SH-SY5Y (cell line): ENCODE data around the gene MYBL2.

ENCODE experiments used
- GATA2 ChIP-seq: IDR thresholded peaks from 2 replicates; pipeline ENCODE4 v1.6.1; 2011; ENCODE audit warnings: mild to moderate bottlenecking, low read depth, low read length
- GATA3 ChIP-seq: IDR thresholded peaks from 2 replicates; pipeline ENCODE4 v1.6.1; 2011; ENCODE audit warnings: low read depth, mild to moderate bottlenecking, low read length, moderate library complexity

The MYBL2 gene

DNA sequence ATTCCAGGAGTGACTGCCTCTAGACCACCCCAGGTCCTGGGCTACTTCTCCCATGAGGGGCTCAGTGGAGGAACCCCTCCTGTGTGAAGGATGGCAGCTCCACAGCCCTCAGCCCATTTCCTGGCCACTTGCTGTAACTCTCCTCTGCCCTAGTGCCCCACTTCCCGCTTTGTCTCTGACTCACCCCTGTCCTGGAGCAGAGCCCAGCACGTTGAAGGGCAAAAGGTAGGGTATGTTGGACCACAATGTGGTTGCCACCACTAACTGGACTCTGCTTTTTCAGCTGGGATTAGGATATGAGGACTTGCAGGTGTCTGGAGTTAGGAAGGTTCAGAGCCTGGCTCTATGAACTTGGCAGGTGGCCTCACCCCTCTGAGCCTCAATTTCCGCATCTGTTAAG lies 2.4 kb downstream of the MYBL2 start:
- TF ChIP-seq GATA2 (no peak), GATA3 (no peak)

GRCh38 chr20:43670423-43670822 lies 3.5 kb downstream of the MYBL2 start:
- TF ChIP-seq GATA3 (no peak), GATA2 (no peak)

- TF ChIP-seq GATA2 (no peak), GATA3 (no peak)
Measured at GRCh38 chr20:43676368-43676767, 9.5 kb downstream of the MYBL2 start.

DNA sequence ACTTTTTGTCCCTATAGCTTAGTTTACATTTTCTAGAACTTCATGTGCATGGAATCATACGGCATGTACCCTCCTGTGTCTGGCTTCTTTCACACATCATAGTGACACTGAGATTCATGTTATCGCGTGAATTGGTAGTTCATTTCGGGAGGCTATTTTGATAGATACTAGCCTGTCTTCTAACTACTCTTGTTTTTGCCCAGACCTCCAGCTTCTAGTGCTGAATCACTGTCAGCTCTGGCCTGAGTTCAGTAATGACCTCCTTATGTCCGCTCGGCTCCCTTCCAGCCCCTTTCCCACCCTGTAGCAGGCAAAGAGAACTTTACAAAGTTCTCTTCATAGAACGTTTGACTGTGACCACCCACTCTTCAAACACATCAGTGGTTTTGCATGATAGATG lies 14.1 kb downstream of the MYBL2 start:
- TF ChIP-seq GATA2 = no peak

DNA sequence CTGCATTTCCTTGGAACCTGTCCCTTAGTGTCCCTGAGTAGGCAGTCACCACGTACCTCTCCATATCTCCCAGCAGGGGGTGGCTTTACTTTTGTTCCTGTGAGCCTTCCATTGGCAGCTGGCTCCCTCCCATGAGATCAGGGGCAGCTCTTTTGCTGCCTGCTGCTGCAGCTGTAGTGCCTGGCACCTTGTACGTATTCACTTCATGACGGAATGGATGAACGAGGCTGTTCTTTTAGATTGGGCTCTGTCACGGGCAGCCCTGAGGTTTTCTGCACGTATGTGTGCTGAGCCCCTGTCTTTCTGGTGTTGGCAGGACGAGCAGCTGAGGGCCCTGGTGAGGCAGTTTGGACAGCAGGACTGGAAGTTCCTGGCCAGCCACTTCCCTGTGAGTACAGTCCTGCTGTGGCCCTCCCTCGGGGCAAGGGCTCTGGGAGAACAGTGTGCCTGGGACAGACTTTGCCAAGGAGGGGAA lies 14.6 kb downstream of the MYBL2 start:
- TF ChIP-seq GATA3 (no peak), GATA2 (no peak)

DNA sequence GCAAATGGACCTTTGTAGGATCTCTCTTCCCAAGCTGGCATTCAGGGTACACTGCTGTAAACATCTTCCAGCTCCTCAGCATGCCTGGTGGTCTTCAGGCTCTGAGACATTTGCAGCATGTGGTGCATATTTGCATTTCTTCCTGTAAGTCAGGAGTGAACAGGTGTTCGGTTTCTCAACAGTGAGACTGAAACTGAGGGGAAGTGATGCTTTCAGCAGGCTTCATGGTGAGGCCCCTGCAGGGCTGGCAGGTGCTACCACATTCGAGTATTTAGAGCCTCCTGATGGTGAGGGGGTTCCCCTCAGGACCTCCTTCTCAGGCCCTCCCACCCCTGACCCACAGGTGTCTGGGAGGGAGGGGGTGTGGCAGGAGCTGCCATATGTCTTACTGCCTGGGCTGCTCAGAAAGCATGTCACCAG lies 15.1 kb downstream of the MYBL2 start:
- TF ChIP-seq GATA2 = no peak
- no peak for TF ChIP-seq GATA3

GRCh38 chr20:43682446-43682845 lies 15.5 kb downstream of the MYBL2 start:
- no peak for TF ChIP-seq GATA3
- no peak for TF ChIP-seq GATA2

GRCh38 chr20:43686820-43687219 lies 19.9 kb downstream of the MYBL2 start:
- no peak for TF ChIP-seq GATA3
- TF ChIP-seq GATA2 = no peak

DNA sequence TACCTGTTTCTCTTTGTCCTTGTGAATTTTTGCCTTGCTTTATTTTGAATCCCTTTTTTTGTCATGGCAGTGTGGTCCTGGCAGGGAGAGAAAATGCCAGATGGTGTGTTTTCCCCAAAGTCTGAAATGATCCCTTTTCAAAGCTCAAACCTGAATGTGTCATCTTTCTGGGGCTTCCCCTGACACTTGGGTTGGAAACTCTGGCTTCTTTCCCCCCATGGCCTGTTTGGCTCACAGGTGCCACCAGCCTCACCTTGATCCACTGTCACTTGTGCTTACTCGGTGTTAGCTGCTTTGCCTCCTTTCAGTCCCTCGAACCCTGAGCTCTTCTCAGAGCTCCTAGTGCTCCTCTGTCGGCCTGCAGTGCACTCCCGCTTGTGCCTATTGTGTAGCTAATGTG lies 22.3 kb downstream of the MYBL2 start:
- TF ChIP-seq GATA2 (no peak), GATA3 (no peak)

DNA sequence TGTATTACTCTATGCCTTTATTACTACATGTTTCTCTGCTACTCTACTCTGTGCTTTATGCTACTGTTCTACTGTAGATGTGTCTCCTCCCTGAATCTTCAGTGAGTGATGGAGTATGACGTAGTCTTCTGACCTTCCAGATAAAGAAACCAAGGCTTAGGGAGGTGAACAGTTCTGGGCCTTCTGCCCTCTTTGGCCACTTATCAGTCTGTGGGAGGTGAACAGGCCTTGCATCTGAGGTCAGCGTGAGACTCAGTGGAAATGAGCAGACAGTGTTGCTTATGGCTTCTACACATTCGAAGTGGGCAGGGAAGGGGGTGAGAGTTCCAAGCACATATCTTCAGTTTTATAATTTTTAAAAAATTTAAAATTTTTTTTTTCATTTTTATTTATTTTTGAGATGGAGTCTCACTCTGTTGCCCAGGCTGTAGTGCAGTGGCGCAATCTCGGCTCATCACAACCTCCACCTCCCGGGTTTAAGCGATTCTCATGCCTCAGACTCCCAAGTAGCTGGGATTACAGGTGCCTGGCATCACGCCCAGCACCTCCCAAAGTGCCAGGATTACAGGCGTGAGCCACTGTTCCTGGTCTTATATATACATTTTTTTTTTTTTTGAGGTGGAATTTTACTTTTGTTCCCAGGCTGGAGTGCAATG lies 24.2 kb downstream of the MYBL2 start:
- TF ChIP-seq GATA2 (no peak), GATA3 (no peak)

DNA sequence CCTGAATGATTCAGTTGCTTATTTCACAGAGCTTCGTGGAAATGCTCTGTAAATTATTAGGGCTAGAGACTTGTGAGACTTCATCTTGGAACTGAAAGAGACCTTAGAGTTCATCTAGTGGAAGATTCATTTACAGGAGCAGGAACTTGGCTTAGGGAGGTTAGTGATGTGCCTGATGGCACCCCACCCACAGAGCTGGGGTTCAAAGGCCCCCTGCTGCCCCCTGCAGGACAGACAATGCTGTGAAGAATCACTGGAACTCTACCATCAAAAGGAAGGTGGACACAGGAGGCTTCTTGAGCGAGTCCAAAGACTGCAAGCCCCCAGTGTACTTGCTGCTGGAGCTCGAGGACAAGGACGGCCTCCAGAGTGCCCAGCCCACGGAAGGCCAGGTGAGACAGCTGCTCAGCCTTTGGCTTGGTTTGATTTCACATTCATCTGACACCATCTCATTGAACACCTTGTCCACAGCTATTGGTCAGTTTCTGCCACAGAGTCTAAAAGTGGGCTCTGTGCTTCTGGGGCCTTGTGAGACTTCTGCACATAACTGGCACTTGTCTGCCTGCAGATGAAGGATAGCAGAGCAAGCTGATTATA lies 25.1 kb downstream of the MYBL2 start:
- no peak for TF ChIP-seq GATA3
- no peak for TF ChIP-seq GATA2

DNA sequence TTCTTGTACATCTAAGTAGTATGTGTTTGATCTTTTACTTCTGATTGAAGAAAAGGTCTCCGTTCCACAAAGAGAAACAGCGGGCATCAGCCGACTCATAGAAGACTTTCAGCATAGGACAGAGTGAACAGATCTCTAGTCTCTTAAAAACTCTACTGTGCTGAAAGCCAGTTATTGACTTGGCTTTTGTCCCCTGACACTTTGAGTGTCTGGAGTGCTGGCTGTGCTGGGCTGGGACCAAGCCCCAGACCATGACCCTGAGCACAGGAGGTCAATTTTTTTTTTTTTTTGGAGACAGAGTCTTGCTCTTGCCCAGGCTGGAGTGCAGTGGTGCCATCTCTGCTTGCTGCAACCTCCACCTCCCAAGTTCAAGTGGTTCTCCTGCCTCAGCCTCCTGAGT lies 27.8 kb downstream of the MYBL2 start:
- TF ChIP-seq GATA3 (no peak), GATA2 (no peak)

- no peak for TF ChIP-seq GATA2
- TF ChIP-seq GATA3 = no peak
Measured at GRCh38 chr20:43695571-43695970, 28.7 kb downstream of the MYBL2 start.

GRCh38 chr20:43699941-43700565 lies 33.1 kb downstream of the MYBL2 start:
- no peak for TF ChIP-seq GATA2
- no peak for TF ChIP-seq GATA3

DNA sequence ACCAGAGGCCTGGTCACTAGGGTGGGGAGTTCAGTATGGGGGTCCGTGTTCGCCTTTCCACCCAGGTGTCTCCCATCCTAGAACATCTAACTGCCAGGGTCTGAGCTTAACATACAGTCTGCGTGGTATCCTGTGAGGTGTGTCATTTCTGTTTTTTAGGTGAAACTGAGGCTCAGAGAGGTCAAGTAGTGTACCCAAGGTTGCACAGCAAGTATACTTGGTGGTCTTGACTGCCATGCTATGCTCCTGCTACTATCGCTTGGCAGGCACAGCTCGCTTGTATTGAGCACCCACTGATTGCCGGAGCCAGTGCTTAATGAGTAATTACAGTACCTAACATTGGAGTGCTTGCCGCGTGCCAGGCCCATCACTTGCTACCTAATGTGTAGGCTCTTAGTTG lies 33.7 kb downstream of the MYBL2 start:
- TF ChIP-seq GATA3 = no peak
- TF ChIP-seq GATA2 = no peak

- no peak for TF ChIP-seq GATA2
- no peak for TF ChIP-seq GATA3
Measured at GRCh38 chr20:43702502-43702901, 35.6 kb downstream of the MYBL2 start.
